ENCODE data around the gene ALK.

GRCh38 chr2:29562896-29563295 lies 358.5 kb downstream of the ALK start:
- TF ChIP-seq CTCF (IDR thresholded peaks at IDR 0.05) (no peak), EZH2 (IDR thresholded peaks at IDR 0.05; ENCODE audit: borderline replicate concordance, insufficient read depth, low read depth, low read length, poor library complexity, severe bottlenecking) (no peak)
